A172 (cell line): ENCODE results near the gene AGER. TPM values are rescaled to one million over a fixed set of nuclear protein-coding genes. Genes with fewer than 3 reads are reported as not detected.
"Not testable (repeated sequence)": the region's sequence is repeated elsewhere in the genome, so short reads cannot be mapped to it uniquely, and the experiment has no call there.

Experiments used
- DNase-seq: peaks from one replicate; pipeline ENCODE4 v3.0.0-alpha.2; 2015; ENCODE audit warnings: low spot score
- total RNA-seq: library from RNA; depleted of rRNA; stranded (reverse); fragments of >200 nt; shearing (Covaris generic); gene quantifications from 2 replicates; pipeline ENCODE4 v1.2.3, GENCODE V29; 2014; rRNA removed

The AGER gene
- total RNA-seq, 1 experiment from 2014 or later: 2.2 TPM

- DNase-seq: no peak
Observed at GRCh38 chr6:32148289-32149091, 35.6 kb downstream of the AGER start.

DNA sequence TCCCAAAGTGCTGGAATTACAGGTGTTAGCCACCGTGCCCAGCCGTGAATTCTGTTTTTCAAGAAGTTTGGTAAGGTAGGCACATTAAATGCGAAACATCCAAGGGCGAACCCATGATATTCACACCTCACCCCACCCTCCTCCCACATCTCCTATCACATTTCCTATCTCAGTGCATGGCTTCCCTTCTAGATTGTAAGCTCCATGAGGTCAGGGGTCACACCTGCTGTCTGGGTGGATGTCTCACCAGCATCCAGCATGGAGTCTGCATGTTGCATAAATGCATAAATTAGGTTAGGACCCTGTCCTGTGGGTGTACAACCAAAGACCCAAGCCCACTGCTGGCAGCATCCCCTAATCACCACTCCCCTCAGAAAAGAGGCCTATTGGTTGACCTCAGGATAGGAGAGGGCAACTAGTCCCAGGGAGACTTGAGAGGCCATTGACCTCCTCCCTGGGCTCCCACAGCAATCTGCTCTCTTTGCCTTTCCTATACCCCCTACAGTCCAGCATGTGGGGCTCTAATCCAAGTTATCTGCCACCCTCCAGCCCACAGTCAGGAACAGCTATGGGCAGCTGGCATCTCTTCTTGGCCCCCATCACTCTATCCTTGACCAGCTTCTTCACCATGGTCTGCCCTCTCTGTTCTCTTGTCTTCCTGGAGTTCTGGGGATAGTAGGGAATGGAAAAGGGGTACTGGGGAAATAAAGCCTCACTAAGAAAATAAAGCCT lies 36.5 kb downstream of the AGER start:
- DNase-seq: no peak

- DNase-seq: no peak
Observed at GRCh38 chr6:32146687-32147086, 37.4 kb downstream of the AGER start.

GRCh38 chr6:32146287-32146686 lies 37.8 kb downstream of the AGER start:
- DNase-seq: no peak

- not testable (repeated sequence) for DNase-seq
Observed at GRCh38 chr6:32144238-32144637, 39.8 kb downstream of the AGER start.

DNA sequence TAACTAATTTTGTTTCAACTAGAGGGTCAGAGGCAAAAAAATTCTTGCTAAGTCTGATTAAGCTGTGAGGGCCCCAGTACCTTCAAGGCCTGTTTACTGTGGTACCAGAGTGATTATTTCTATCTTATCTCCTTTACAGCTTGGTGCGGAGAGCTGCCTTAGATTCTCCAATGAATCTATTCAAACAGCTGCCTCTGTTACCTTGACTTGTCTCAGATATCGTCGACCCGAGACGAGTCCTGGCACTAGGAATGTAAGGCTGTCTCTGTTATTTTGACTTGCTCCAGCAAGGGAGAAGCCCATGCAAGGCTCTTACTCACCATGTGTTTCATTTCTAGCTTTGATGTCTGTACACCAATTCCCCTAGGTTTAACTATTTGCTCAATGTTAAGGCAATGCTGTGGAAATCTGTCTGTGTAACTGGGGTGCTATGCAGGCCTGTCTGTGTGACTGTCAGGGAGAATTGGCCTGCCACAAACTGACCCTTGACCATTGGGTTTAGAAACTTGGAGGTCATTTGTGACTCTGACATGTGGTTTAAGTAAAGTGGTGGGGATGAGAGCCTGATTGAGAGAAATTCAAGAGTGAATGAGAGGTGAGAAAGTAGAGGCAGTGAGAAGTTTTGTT lies 43.5 kb downstream of the AGER start:
- DNase-seq: no peak

DNA sequence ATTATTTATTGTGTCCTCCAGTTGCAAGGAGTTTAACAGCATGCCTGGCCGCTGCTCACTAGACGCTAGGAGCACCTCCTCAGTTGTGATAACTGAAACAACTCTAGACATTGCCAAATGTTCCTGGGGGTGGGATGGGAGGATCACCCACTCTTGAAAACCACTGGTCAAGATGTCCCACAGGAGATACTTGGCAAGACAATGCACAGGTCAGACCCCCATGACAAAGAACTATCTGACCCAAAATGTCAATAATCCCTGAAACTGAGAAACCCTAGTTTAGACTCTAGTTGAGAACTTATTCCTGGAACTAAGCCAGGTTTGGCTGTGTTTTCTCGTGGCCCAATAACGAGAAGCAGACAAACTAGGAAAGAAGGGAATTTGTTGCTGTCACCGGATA lies 44.5 kb downstream of the AGER start:
- DNase-seq: no peak

DNA sequence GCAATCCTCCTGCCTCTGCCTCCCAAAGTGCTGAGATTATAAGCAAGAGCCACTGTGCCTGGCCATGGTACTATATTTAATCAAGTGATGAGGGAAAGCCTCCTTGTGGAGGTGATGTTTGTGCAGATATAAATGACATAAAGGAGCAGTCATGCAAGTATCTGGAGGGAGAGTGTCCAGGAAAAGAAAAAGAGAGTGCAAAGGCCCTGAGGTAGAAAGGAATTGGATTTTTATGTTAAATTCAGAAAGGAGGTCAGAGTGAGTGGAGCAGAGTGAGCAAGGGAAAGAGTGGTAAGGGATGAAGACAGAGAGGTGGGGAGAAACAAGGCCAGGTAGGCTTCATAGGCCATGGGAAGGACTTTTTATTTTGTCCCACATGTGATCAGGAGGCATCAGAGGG lies 46.6 kb downstream of the AGER start:
- no peak for DNase-seq

GRCh38 chr6:32133786-32134185 lies 50.3 kb downstream of the AGER start:
- no peak for DNase-seq

- no peak for DNase-seq
Observed at GRCh38 chr6:32132110-32132509, 51.9 kb downstream of the AGER start.

GRCh38 chr6:32131439-32131948 lies 52.6 kb downstream of the AGER start:
- no peak for DNase-seq

Other genes starting within 250 kb of the AGER start
- gene CFB, start 238.2 kb downstream of the AGER start, total RNA-seq: 3.7 and 4.0 TPM in 2 replicates
- gene NELFE, start 225.3 kb downstream of the AGER start, total RNA-seq: 92.1 and 117 TPM in 2 replicates
- gene SKIC2, start 225.1 kb downstream of the AGER start, total RNA-seq: 26.0 and 29.9 TPM in 2 replicates
- gene DXO, start 212.1 kb downstream of the AGER start, total RNA-seq: 16.4 and 17.9 TPM in 2 replicates
- 1.2 and 1.6 TPM in 2 replicates for gene C4A, start 202.2 kb downstream of the AGER start, total RNA-seq
- 0.62 and 2.5 TPM in 2 replicates for gene C4B, start 169.5 kb downstream of the AGER start, total RNA-seq
- 0.05 TPM in 1 of 2 replicates, not detected in the other for gene CYP21A2, start 145.8 kb downstream of the AGER start, total RNA-seq
- 45.0 and 45.7 TPM in 2 replicates for gene TNXB, start 74.9 kb downstream of the AGER start, total RNA-seq
- gene ATF6B, start 56.0 kb downstream of the AGER start, total RNA-seq: 19.9 and 22.2 TPM in 2 replicates
- gene FKBPL, start 54.0 kb downstream of the AGER start, total RNA-seq: 4.8 and 8.8 TPM in 2 replicates
- not detected in 2 replicates for gene PRRT1, start 32.3 kb downstream of the AGER start, total RNA-seq
- 4.7 and 7.7 TPM in 2 replicates for gene PPT2, start 30.1 kb downstream of the AGER start, total RNA-seq
- gene EGFL8, start 19.7 kb downstream of the AGER start, total RNA-seq: 1.9 and 4.9 TPM in 2 replicates
- 29.6 and 36.2 TPM in 2 replicates for gene AGPAT1, start 8.2 kb downstream of the AGER start, total RNA-seq
- gene RNF5, start 5.8 kb downstream of the AGER start, total RNA-seq: 59.4 and 61.7 TPM in 2 replicates
- 18.1 and 21.4 TPM in 2 replicates for gene PBX2, start 5.9 kb upstream of the AGER start, total RNA-seq
- 3.1 and 3.4 TPM in 2 replicates for gene GPSM3, start 8.4 kb upstream of the AGER start, total RNA-seq
- 0.81 and 1.6 TPM in 2 replicates for gene NOTCH4, start 39.8 kb upstream of the AGER start, total RNA-seq
- gene TSBP1, start 187.7 kb upstream of the AGER start, total RNA-seq: not detected in 2 replicates
- gene BTNL2, start 222.9 kb upstream of the AGER start, total RNA-seq: not detected in 2 replicates